Measurements from ENCODE around the gene FARP1. TPM values are rescaled to one million over a fixed set of nuclear protein-coding genes. Genes with fewer than 3 reads are reported as not detected.

Gene FARP1
- total RNA-seq, 1 experiment from 2014 or later, result not detected

- H3K4me2 ChIP-seq (ENCODE audit: low read depth, low read length, poor library complexity, severe bottlenecking), result no peak overlapping the region
- H3K9me3 ChIP-seq (ENCODE audit: low read length), result no peaks in the 10 kb centered on the region
- no peak overlapping the region for H2AFZ ChIP-seq (ENCODE audit: low read length)
- no peak overlapping the region for H3K4me3 ChIP-seq (ENCODE audit: low read length)
- no peaks in the 10 kb centered on the region for H3K27me3 ChIP-seq (ENCODE audit: low read length)
- no peak for DNase-seq
- no peaks in the 10 kb centered on the region for H3K4me1 ChIP-seq (ENCODE audit: low read length)
- no peaks in the 10 kb centered on the region for H4K20me1 ChIP-seq (ENCODE audit: insufficient read depth, low read depth, low read length)
- H3K27ac ChIP-seq (ENCODE audit: low read length), result no peak overlapping the region
- H3K36me3 ChIP-seq (ENCODE audit: insufficient read depth, low read length), result no peaks in the 10 kb centered on the region
- H3K9me2 ChIP-seq (replicated peaks; ENCODE audit: insufficient read depth, low read length), result no peaks in the 10 kb centered on the region
- H3K9ac ChIP-seq (ENCODE audit: low read length), result no peak overlapping the region
- no peaks in the 10 kb centered on the region for H3K79me2 ChIP-seq (ENCODE audit: low read length)
These were observed 30.4 kb upstream of the FARP1 start for GRCh38 chr13:98112456-98112855.

GRCh38 chr13:98118865-98119264, 24.0 kb upstream of the FARP1 start:
- H3K36me3 ChIP-seq (ENCODE audit: insufficient read depth, low read length), result no peaks in the 10 kb centered on the region
- no peaks in the 10 kb centered on the region for H3K4me1 ChIP-seq (ENCODE audit: low read length)
- no peak overlapping the region for H3K27ac ChIP-seq (ENCODE audit: low read length)
- no peak overlapping the region for H2AFZ ChIP-seq (ENCODE audit: low read length)
- H3K79me2 ChIP-seq (ENCODE audit: low read length), result no peaks in the 10 kb centered on the region
- H3K9me2 ChIP-seq (replicated peaks; ENCODE audit: insufficient read depth, low read length), result no peaks in the 10 kb centered on the region
- H3K4me2 ChIP-seq (ENCODE audit: low read depth, low read length, poor library complexity, severe bottlenecking), result no peak overlapping the region
- H4K20me1 ChIP-seq (ENCODE audit: insufficient read depth, low read depth, low read length), result no peaks in the 10 kb centered on the region
- no peaks in the 10 kb centered on the region for H3K9me3 ChIP-seq (ENCODE audit: low read length)
- DNase-seq, result no peak
- no peak overlapping the region for H3K4me3 ChIP-seq (ENCODE audit: low read length)
- H3K27me3 ChIP-seq (ENCODE audit: low read length), result no peaks in the 10 kb centered on the region
- H3K9ac ChIP-seq (ENCODE audit: low read length), result no peak overlapping the region

- no peaks in the 10 kb centered on the region for H3K9me3 ChIP-seq (ENCODE audit: low read length)
- H3K4me3 ChIP-seq (ENCODE audit: low read length), result no peak overlapping the region
- H3K4me2 ChIP-seq (ENCODE audit: low read depth, low read length, poor library complexity, severe bottlenecking), result no peak overlapping the region
- no peak overlapping the region for H2AFZ ChIP-seq (ENCODE audit: low read length)
- no peaks in the 10 kb centered on the region for H4K20me1 ChIP-seq (ENCODE audit: insufficient read depth, low read depth, low read length)
- H3K27me3 ChIP-seq (ENCODE audit: low read length), result no peaks in the 10 kb centered on the region
- no peaks in the 10 kb centered on the region for H3K9me2 ChIP-seq (replicated peaks; ENCODE audit: insufficient read depth, low read length)
- DNase-seq, result no peak
- H3K9ac ChIP-seq (ENCODE audit: low read length), result no peak overlapping the region
- no peaks in the 10 kb centered on the region for H3K36me3 ChIP-seq (ENCODE audit: insufficient read depth, low read length)
- H3K4me1 ChIP-seq (ENCODE audit: low read length), result no peaks in the 10 kb centered on the region
- no peak overlapping the region for H3K27ac ChIP-seq (ENCODE audit: low read length)
- no peaks in the 10 kb centered on the region for H3K79me2 ChIP-seq (ENCODE audit: low read length)
These were observed 19.7 kb upstream of the FARP1 start for GRCh38 chr13:98123176-98123575.

- Histone ChIP-seq H3K36me3 (ENCODE audit: insufficient read depth, low read length) (no peaks in the 10 kb centered on the region), H2AFZ (ENCODE audit: low read length) (no peak overlapping the region), H3K9ac (ENCODE audit: low read length) (no peak overlapping the region), H3K27ac (ENCODE audit: low read length) (no peak overlapping the region), H3K4me1 (ENCODE audit: low read length) (peaks cover 5% of the 10 kb centered on the region), H3K4me3 (ENCODE audit: low read length) (no peak overlapping the region), H4K20me1 (ENCODE audit: insufficient read depth, low read depth, low read length) (no peaks in the 10 kb centered on the region), H3K27me3 (ENCODE audit: low read length) (no peaks in the 10 kb centered on the region), H3K4me2 (ENCODE audit: low read depth, low read length, poor library complexity, severe bottlenecking) (no peak overlapping the region), H3K9me3 (ENCODE audit: low read length) (no peaks in the 10 kb centered on the region), H3K79me2 (ENCODE audit: low read length) (no peaks in the 10 kb centered on the region), H3K9me2 (replicated peaks; ENCODE audit: insufficient read depth, low read length) (no peaks in the 10 kb centered on the region)
- DNase-seq, result no peak
These were observed 13.7 kb upstream of the FARP1 start for GRCh38 chr13:98129059-98129746.

- no peaks in the 10 kb centered on the region for H4K20me1 ChIP-seq (ENCODE audit: insufficient read depth, low read depth, low read length)
- no peak overlapping the region for H3K4me3 ChIP-seq (ENCODE audit: low read length)
- H3K4me2 ChIP-seq (ENCODE audit: low read depth, low read length, poor library complexity, severe bottlenecking), result no peak overlapping the region
- no peaks in the 10 kb centered on the region for H3K9me2 ChIP-seq (replicated peaks; ENCODE audit: insufficient read depth, low read length)
- no peaks in the 10 kb centered on the region for H3K36me3 ChIP-seq (ENCODE audit: insufficient read depth, low read length)
- H3K27me3 ChIP-seq (ENCODE audit: low read length), result no peaks in the 10 kb centered on the region
- H3K9ac ChIP-seq (ENCODE audit: low read length), result no peak overlapping the region
- no peak overlapping the region for H2AFZ ChIP-seq (ENCODE audit: low read length)
- H3K27ac ChIP-seq (ENCODE audit: low read length), result no peak overlapping the region
- peaks cover 7% of the 10 kb centered on the region for H3K4me1 ChIP-seq (ENCODE audit: low read length)
- H3K79me2 ChIP-seq (ENCODE audit: low read length), result no peaks in the 10 kb centered on the region
- no peaks in the 10 kb centered on the region for H3K9me3 ChIP-seq (ENCODE audit: low read length)
- DNase-seq, result peak; percentile 49
These were observed 8.9 kb upstream of the FARP1 start for GRCh38 chr13:98133946-98134345.

- Histone ChIP-seq H3K4me2 (ENCODE audit: low read depth, low read length, poor library complexity, severe bottlenecking) (no peak overlapping the region), H3K9me2 (replicated peaks; ENCODE audit: insufficient read depth, low read length) (no peaks in the 10 kb centered on the region), H3K36me3 (ENCODE audit: insufficient read depth, low read length) (no peaks in the 10 kb centered on the region), H3K9me3 (ENCODE audit: low read length) (no peaks in the 10 kb centered on the region), H3K9ac (ENCODE audit: low read length) (no peak overlapping the region), H3K27ac (ENCODE audit: low read length) (no peak overlapping the region), H3K79me2 (ENCODE audit: low read length) (no peaks in the 10 kb centered on the region), H3K4me3 (ENCODE audit: low read length) (no peak overlapping the region), H3K4me1 (ENCODE audit: low read length) (peaks cover 7% of the 10 kb centered on the region), H4K20me1 (ENCODE audit: insufficient read depth, low read depth, low read length) (no peaks in the 10 kb centered on the region), H3K27me3 (ENCODE audit: low read length) (no peaks in the 10 kb centered on the region), H2AFZ (ENCODE audit: low read length) (no peak overlapping the region)
- no peak for DNase-seq
These were observed 8.0 kb upstream of the FARP1 start for GRCh38 chr13:98134901-98135300.

- no peak overlapping the region for H3K9ac ChIP-seq (ENCODE audit: low read length)
- H3K9me3 ChIP-seq (ENCODE audit: low read length), result no peaks in the 10 kb centered on the region
- H3K4me1 ChIP-seq (ENCODE audit: low read length), result no peaks in the 10 kb centered on the region
- DNase-seq, result no peak
- H3K4me3 ChIP-seq (ENCODE audit: low read length), result no peak overlapping the region
- no peak overlapping the region for H3K27ac ChIP-seq (ENCODE audit: low read length)
- no peaks in the 10 kb centered on the region for H3K9me2 ChIP-seq (replicated peaks; ENCODE audit: insufficient read depth, low read length)
- H3K4me2 ChIP-seq (ENCODE audit: low read depth, low read length, poor library complexity, severe bottlenecking), result no peak overlapping the region
- H3K36me3 ChIP-seq (ENCODE audit: insufficient read depth, low read length), result no peaks in the 10 kb centered on the region
- H3K27me3 ChIP-seq (ENCODE audit: low read length), result no peaks in the 10 kb centered on the region
- H4K20me1 ChIP-seq (ENCODE audit: insufficient read depth, low read depth, low read length), result no peaks in the 10 kb centered on the region
- no peaks in the 10 kb centered on the region for H3K79me2 ChIP-seq (ENCODE audit: low read length)
- H2AFZ ChIP-seq (ENCODE audit: low read length), result no peak overlapping the region
These were observed 1.8 kb upstream of the FARP1 start for GRCh38 chr13:98141091-98141490.

GRCh38 chr13:98141509-98142379, 1.1 kb upstream of the FARP1 start:
- H3K27ac ChIP-seq (ENCODE audit: low read length), result no peak overlapping the region
- no peaks in the 10 kb centered on the region for H3K27me3 ChIP-seq (ENCODE audit: low read length)
- H2AFZ ChIP-seq (ENCODE audit: low read length), result no peak overlapping the region

More at GRCh38 chr13:98141509-98142379, 1.1 kb upstream of the FARP1 start:
- Histone ChIP-seq H3K9me3 (ENCODE audit: low read length) (no peaks in the 10 kb centered on the region), H3K36me3 (ENCODE audit: insufficient read depth, low read length) (no peaks in the 10 kb centered on the region), H4K20me1 (ENCODE audit: insufficient read depth, low read depth, low read length) (no peaks in the 10 kb centered on the region), H3K9me2 (replicated peaks; ENCODE audit: insufficient read depth, low read length) (no peaks in the 10 kb centered on the region), H3K4me3 (ENCODE audit: low read length) (no peak overlapping the region), H3K79me2 (ENCODE audit: low read length) (no peaks in the 10 kb centered on the region), H3K9ac (ENCODE audit: low read length) (no peak overlapping the region), H3K4me1 (ENCODE audit: low read length) (no peaks in the 10 kb centered on the region), H3K4me2 (ENCODE audit: low read depth, low read length, poor library complexity, severe bottlenecking) (no peak overlapping the region)
- DNase-seq, result no peak
